Measurements from ENCODE around the gene CRB1. TPM values are rescaled to one million over a fixed set of nuclear protein-coding genes. Genes with fewer than 3 reads are reported as not detected.

The CRB1 gene
- total RNA-seq, 1 donor from 2014 or later: 2.6 TPM

DNA sequence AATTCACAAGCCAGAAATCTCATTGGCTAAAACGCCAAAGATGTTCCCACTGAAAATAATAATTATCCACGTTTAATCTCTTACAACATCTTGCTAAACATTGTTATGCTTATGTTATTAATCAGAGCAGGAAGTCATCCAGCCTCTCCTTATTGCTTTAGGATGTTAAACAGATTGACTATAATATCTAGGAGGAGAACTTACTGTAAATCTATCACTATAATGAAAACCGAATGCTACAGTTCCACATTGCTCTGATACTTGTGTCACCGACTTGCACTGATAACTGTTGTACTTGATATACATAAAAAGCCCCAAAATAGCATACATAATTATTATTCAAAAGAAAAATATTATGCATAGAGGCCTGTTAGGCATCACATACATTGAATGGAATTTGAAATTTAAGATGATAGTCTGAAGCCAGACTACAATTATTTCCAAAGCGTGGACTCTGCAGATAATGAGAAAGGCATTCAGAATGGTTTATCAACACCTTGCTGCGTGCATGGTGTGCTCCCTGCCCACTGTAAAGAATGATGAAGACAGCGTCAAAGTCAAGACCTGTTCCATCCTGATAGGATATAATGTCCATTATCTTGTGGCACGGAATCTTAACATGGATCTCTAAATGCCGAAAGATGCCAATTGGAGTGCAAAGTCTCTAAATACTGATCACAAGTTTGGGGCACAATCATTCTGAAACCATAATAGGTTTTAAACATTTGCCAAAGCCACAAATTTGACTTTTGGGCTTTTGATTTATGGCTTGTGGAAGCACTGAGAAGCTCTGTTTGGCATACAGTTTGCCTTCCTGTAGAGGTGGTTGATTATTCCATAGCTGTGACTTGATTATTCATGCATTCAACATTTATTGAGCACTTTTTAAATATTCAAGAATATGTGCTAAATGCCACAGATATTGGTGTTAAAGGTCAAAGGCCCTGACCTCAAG lies 71.3 kb downstream of the CRB1 start:
- Mint-ChIP-seq H3K9me3 (no peaks in the 10 kb centered on the region), H3K27me3 (ENCODE audit: insufficient read depth, low read depth) (no peaks in the 10 kb centered on the region), H3K4me1 (no peaks in the 10 kb centered on the region), H3K36me3 (no peaks in the 10 kb centered on the region), H3K4me3 (no peak overlapping the region), H3K27ac (no peak overlapping the region)
- H3K4me1 ChIP-seq: no peaks in the 10 kb centered on the region
- no peaks in the 10 kb centered on the region for H3K79me2 ChIP-seq (ENCODE audit: low read depth)
- TF ChIP-seq EZH2phosphoT487 (IDR thresholded peaks at IDR 0.05): no peak
- TF ChIP-seq, protein P1, sequence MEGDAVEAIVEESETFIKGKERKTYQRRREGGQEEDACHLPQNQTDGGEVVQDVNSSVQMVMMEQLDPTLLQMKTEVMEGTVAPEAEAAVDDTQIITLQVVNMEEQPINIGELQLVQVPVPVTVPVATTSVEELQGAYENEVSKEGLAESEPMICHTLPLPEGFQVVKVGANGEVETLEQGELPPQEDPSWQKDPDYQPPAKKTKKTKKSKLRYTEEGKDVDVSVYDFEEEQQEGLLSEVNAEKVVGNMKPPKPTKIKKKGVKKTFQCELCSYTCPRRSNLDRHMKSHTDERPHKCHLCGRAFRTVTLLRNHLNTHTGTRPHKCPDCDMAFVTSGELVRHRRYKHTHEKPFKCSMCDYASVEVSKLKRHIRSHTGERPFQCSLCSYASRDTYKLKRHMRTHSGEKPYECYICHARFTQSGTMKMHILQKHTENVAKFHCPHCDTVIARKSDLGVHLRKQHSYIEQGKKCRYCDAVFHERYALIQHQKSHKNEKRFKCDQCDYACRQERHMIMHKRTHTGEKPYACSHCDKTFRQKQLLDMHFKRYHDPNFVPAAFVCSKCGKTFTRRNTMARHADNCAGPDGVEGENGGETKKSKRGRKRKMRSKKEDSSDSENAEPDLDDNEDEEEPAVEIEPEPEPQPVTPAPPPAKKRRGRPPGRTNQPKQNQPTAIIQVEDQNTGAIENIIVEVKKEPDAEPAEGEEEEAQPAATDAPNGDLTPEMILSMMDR (IDR thresholded peaks at IDR 0.05): no peak
- TF ChIP-seq EZH2 (IDR thresholded peaks at IDR 0.05): no peak
- H3F3A ChIP-seq (ENCODE audit: low read depth): no peaks in the 10 kb centered on the region
- no peaks in the 10 kb centered on the region for H3K27me3 ChIP-seq
- H3K9me3 ChIP-seq (ENCODE audit: low read depth): no peaks in the 10 kb centered on the region
- H3K4me3 ChIP-seq: no peak overlapping the region
- H3K9ac ChIP-seq: no peak overlapping the region
- no peak overlapping the region for H3K27ac ChIP-seq
- H3K36me3 ChIP-seq: no peaks in the 10 kb centered on the region
- no peak overlapping the region for H2AFZ ChIP-seq (replicated peaks)
- H4K20me1 ChIP-seq (ENCODE audit: low read depth): no peaks in the 10 kb centered on the region
- H3K4me2 ChIP-seq: no peak overlapping the region
- no peak for DNase-seq (ENCODE audit: low spot score)

DNA sequence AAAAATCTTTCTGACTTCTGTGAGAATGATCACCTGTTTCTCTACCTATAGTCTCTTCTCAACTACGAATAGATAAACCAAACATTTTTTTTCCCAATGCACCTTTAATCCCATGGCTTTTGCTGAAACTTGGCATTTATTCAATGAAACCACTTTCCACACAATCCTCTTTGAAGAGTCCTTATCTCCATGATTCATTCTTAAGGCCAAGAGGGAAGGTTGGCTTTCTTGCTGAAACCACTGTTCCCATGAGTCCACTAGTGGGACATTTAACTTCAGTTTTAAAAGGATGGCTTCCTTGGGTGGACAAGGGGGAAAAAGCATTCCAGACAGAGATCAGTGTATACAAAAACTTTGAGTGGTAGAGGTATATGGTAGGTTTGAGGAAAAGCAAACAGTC lies 73.6 kb downstream of the CRB1 start:
- Mint-ChIP-seq H3K27me3 (ENCODE audit: insufficient read depth, low read depth) (no peaks in the 10 kb centered on the region), H3K36me3 (no peaks in the 10 kb centered on the region), H3K4me3 (no peak overlapping the region), H3K27ac (no peak overlapping the region), H3K4me1 (no peaks in the 10 kb centered on the region), H3K9me3 (no peaks in the 10 kb centered on the region)
- Histone ChIP-seq H3K79me2 (ENCODE audit: low read depth) (no peaks in the 10 kb centered on the region), H4K20me1 (ENCODE audit: low read depth) (no peaks in the 10 kb centered on the region), H3K4me2 (no peak overlapping the region), H3K4me3 (no peak overlapping the region), H2AFZ (replicated peaks) (no peak overlapping the region), H3F3A (ENCODE audit: low read depth) (no peaks in the 10 kb centered on the region), H3K9me3 (ENCODE audit: low read depth) (no peaks in the 10 kb centered on the region), H3K9ac (no peak overlapping the region), H3K27ac (no peak overlapping the region), H3K27me3 (no peaks in the 10 kb centered on the region), H3K4me1 (no peaks in the 10 kb centered on the region), H3K36me3 (no peaks in the 10 kb centered on the region)
- no peak for DNase-seq (ENCODE audit: low spot score)
- TF ChIP-seq EZH2 (IDR thresholded peaks at IDR 0.05) (no peak), EZH2phosphoT487 (IDR thresholded peaks at IDR 0.05) (no peak)
- TF ChIP-seq, protein P1 (IDR thresholded peaks at IDR 0.05): no peak

DNA sequence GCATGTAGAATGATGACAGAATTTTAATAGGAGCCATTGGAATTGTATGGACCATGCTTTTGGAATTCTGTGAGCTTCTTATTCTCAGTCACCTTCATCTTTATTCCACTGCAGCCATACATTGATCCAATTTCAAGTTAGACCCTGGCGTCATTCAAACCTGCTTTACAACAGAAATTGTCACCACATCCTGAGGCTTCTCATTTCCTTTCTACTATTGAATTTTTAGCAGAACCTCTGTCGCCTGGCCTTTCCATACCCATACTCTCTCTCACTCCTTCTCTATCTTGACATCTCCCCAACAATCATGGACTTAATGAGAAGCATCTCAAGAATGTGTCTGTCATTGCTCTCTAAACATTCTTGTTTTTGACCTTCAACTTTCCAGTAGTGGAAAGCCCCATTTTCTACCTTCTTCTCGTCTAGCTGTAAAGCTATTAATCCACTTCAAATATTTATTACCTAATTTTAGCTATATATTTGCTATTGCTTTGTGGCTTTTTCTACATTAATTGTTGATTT lies 74.1 kb downstream of the CRB1 start:
- no peaks in the 10 kb centered on the region for H3K4me1 Mint-ChIP-seq
- Histone ChIP-seq H3K4me1 (no peaks in the 10 kb centered on the region), H3K27me3 (no peaks in the 10 kb centered on the region), H3K27ac (no peak overlapping the region), H3K4me2 (no peak overlapping the region), H3K9ac (no peak overlapping the region), H3K79me2 (ENCODE audit: low read depth) (no peaks in the 10 kb centered on the region), H3K36me3 (no peaks in the 10 kb centered on the region), H2AFZ (replicated peaks) (no peak overlapping the region), H3K9me3 (ENCODE audit: low read depth) (no peaks in the 10 kb centered on the region), H3K4me3 (no peak overlapping the region), H4K20me1 (ENCODE audit: low read depth) (no peaks in the 10 kb centered on the region), H3F3A (ENCODE audit: low read depth) (no peaks in the 10 kb centered on the region)
- TF ChIP-seq, protein P1 (IDR thresholded peaks at IDR 0.05): no peak
- TF ChIP-seq EZH2 (IDR thresholded peaks at IDR 0.05) (no peak), EZH2phosphoT487 (IDR thresholded peaks at IDR 0.05) (no peak)
- H3K9me3 Mint-ChIP-seq: no peaks in the 10 kb centered on the region
- no peak for DNase-seq (ENCODE audit: low spot score)
- no peak overlapping the region for H3K27ac Mint-ChIP-seq
- no peak overlapping the region for H3K4me3 Mint-ChIP-seq
- no peaks in the 10 kb centered on the region for H3K36me3 Mint-ChIP-seq
- H3K27me3 Mint-ChIP-seq (ENCODE audit: insufficient read depth, low read depth): no peaks in the 10 kb centered on the region

Data from neural progenitor cell (in vitro differentiated cells).